ENCODE measurements around the gene TEX35.
A peak's percentile ranks its signal among the peaks of the same experiment; 100 is the strongest.
"Not testable (repeated sequence)": the region's sequence is repeated elsewhere in the genome, so short reads cannot be mapped to it uniquely, and the experiment has no call there.

The TEX35 gene

GRCh38 chr1:178500936-178501554 lies 11.9 kb upstream of the TEX35 start:
- no peak overlapping the region for H3K27ac Mint-ChIP-seq
- H3K4me1 Mint-ChIP-seq (ENCODE audit: low read depth): no peaks in the 10 kb centered on the region
- H3K36me3 Mint-ChIP-seq (ENCODE audit: low read depth): no peaks in the 10 kb centered on the region
- no peaks in the 10 kb centered on the region for H3K9me3 Mint-ChIP-seq
- no peak overlapping the region for H3K4me3 Mint-ChIP-seq
- peaks cover 4% of the 10 kb centered on the region for H3K27me3 Mint-ChIP-seq
- no peak for DNase-seq

- Mint-ChIP-seq H3K27ac (no peak overlapping the region), H3K9me3 (no peaks in the 10 kb centered on the region), H3K4me3 (no peak overlapping the region), H3K27me3 (peaks cover 4% of the 10 kb centered on the region), H3K4me1 (ENCODE audit: low read depth) (no peaks in the 10 kb centered on the region), H3K36me3 (ENCODE audit: low read depth) (no peaks in the 10 kb centered on the region)
- peak; percentile 62 for DNase-seq
Measured at GRCh38 chr1:178501705-178502329, 11.1 kb upstream of the TEX35 start.

- no peaks in the 10 kb centered on the region for H3K9me3 Mint-ChIP-seq
- no peak for DNase-seq
- H3K4me1 Mint-ChIP-seq (ENCODE audit: low read depth): no peaks in the 10 kb centered on the region
- no peaks in the 10 kb centered on the region for H3K36me3 Mint-ChIP-seq (ENCODE audit: low read depth)
- H3K27ac Mint-ChIP-seq: no peak overlapping the region
- peaks cover 4% of the 10 kb centered on the region for H3K27me3 Mint-ChIP-seq
- H3K4me3 Mint-ChIP-seq: no peak overlapping the region
Measured at GRCh38 chr1:178502330-178502714, 10.6 kb upstream of the TEX35 start.

GRCh38 chr1:178502856-178503255 lies 10.1 kb upstream of the TEX35 start:
- Mint-ChIP-seq H3K4me1 (ENCODE audit: low read depth) (no peaks in the 10 kb centered on the region), H3K36me3 (ENCODE audit: low read depth) (no peaks in the 10 kb centered on the region), H3K27me3 (peaks cover 4% of the 10 kb centered on the region), H3K9me3 (no peaks in the 10 kb centered on the region), H3K4me3 (no peak overlapping the region), H3K27ac (no peak overlapping the region)
- no peak for DNase-seq

GRCh38 chr1:178503316-178503715 lies 9.6 kb upstream of the TEX35 start:
- H3K27me3 Mint-ChIP-seq; DNase-seq; H3K4me3 Mint-ChIP-seq; H3K4me1 Mint-ChIP-seq (ENCODE audit: low read depth); H3K36me3 Mint-ChIP-seq (ENCODE audit: low read depth); H3K27ac Mint-ChIP-seq; H3K9me3 Mint-ChIP-seq: not testable (repeated sequence)

GRCh38 chr1:178503849-178504248 lies 9.1 kb upstream of the TEX35 start:
- Mint-ChIP-seq H3K9me3 (no peaks in the 10 kb centered on the region), H3K27ac (no peak overlapping the region), H3K27me3 (peaks cover 4% of the 10 kb centered on the region), H3K4me1 (ENCODE audit: low read depth) (no peaks in the 10 kb centered on the region), H3K36me3 (ENCODE audit: low read depth) (no peaks in the 10 kb centered on the region), H3K4me3 (no peak overlapping the region)
- DNase-seq: no peak

- no peaks in the 10 kb centered on the region for H3K36me3 Mint-ChIP-seq (ENCODE audit: low read depth)
- H3K9me3 Mint-ChIP-seq: no peaks in the 10 kb centered on the region
- no peak overlapping the region for H3K4me3 Mint-ChIP-seq
- H3K27me3 Mint-ChIP-seq: peaks cover 4% of the 10 kb centered on the region
- no peak for DNase-seq
- H3K4me1 Mint-ChIP-seq (ENCODE audit: low read depth): no peaks in the 10 kb centered on the region
- no peak overlapping the region for H3K27ac Mint-ChIP-seq
Measured at GRCh38 chr1:178504286-178504685, 8.6 kb upstream of the TEX35 start.

- Mint-ChIP-seq H3K4me3 (no peak overlapping the region), H3K27me3 (peaks cover 4% of the 10 kb centered on the region), H3K4me1 (ENCODE audit: low read depth) (no peaks in the 10 kb centered on the region), H3K27ac (no peak overlapping the region), H3K9me3 (no peaks in the 10 kb centered on the region), H3K36me3 (ENCODE audit: low read depth) (no peaks in the 10 kb centered on the region)
- no peak for DNase-seq
Measured at GRCh38 chr1:178506177-178506576, 6.7 kb upstream of the TEX35 start.

GRCh38 chr1:178506669-178507068 lies 6.2 kb upstream of the TEX35 start:
- no peaks in the 10 kb centered on the region for H3K36me3 Mint-ChIP-seq (ENCODE audit: low read depth)
- no peak overlapping the region for H3K4me3 Mint-ChIP-seq
- no peak overlapping the region for H3K27ac Mint-ChIP-seq
- no peak for DNase-seq
- peaks cover 4% of the 10 kb centered on the region for H3K27me3 Mint-ChIP-seq
- H3K4me1 Mint-ChIP-seq (ENCODE audit: low read depth): no peaks in the 10 kb centered on the region
- no peaks in the 10 kb centered on the region for H3K9me3 Mint-ChIP-seq

GRCh38 chr1:178509414-178510007 lies 3.4 kb upstream of the TEX35 start:
- no peaks in the 10 kb centered on the region for H3K36me3 Mint-ChIP-seq (ENCODE audit: low read depth)
- H3K9me3 Mint-ChIP-seq: no peaks in the 10 kb centered on the region
- H3K4me3 Mint-ChIP-seq: no peak overlapping the region
- no peaks in the 10 kb centered on the region for H3K27me3 Mint-ChIP-seq
- H3K27ac Mint-ChIP-seq: no peak overlapping the region
- no peaks in the 10 kb centered on the region for H3K4me1 Mint-ChIP-seq (ENCODE audit: low read depth)
- DNase-seq: no peak

GRCh38 chr1:178510155-178510554 lies 2.8 kb upstream of the TEX35 start:
- Mint-ChIP-seq H3K9me3 (no peaks in the 10 kb centered on the region), H3K4me3 (no peak overlapping the region), H3K27ac (no peak overlapping the region), H3K36me3 (ENCODE audit: low read depth) (no peaks in the 10 kb centered on the region), H3K4me1 (ENCODE audit: low read depth) (no peaks in the 10 kb centered on the region), H3K27me3 (no peaks in the 10 kb centered on the region)
- DNase-seq: no peak

- no peaks in the 10 kb centered on the region for H3K36me3 Mint-ChIP-seq (ENCODE audit: low read depth)
- no peak for DNase-seq
- no peaks in the 10 kb centered on the region for H3K4me1 Mint-ChIP-seq (ENCODE audit: low read depth)
- H3K27ac Mint-ChIP-seq: no peak overlapping the region
- no peaks in the 10 kb centered on the region for H3K9me3 Mint-ChIP-seq
- H3K27me3 Mint-ChIP-seq: no peaks in the 10 kb centered on the region
- no peak overlapping the region for H3K4me3 Mint-ChIP-seq
Measured at GRCh38 chr1:178513278-178513983, 522 bp downstream of the TEX35 start.

- DNase-seq: no peak
- Mint-ChIP-seq H3K4me1 (ENCODE audit: low read depth) (no peaks in the 10 kb centered on the region), H3K27me3 (no peaks in the 10 kb centered on the region), H3K36me3 (ENCODE audit: low read depth) (no peaks in the 10 kb centered on the region), H3K4me3 (no peak overlapping the region), H3K9me3 (no peaks in the 10 kb centered on the region), H3K27ac (no peak overlapping the region)
Measured at GRCh38 chr1:178516110-178516509, 3.2 kb downstream of the TEX35 start.

GRCh38 chr1:178518894-178519293 lies 6.0 kb downstream of the TEX35 start:
- no peaks in the 10 kb centered on the region for H3K9me3 Mint-ChIP-seq

GRCh38 chr1:178520803-178521202 lies 7.9 kb downstream of the TEX35 start:
- Mint-ChIP-seq H3K9me3 (no peaks in the 10 kb centered on the region), H3K27me3 (no peaks in the 10 kb centered on the region), H3K4me3 (no peak overlapping the region), H3K36me3 (ENCODE audit: low read depth) (no peaks in the 10 kb centered on the region), H3K27ac (no peak overlapping the region), H3K4me1 (ENCODE audit: low read depth) (no peaks in the 10 kb centered on the region)
- no peak for DNase-seq

More at GRCh38 chr1:178518894-178519293, 6.0 kb downstream of the TEX35 start:
- Mint-ChIP-seq H3K27ac (no peak overlapping the region), H3K27me3 (no peaks in the 10 kb centered on the region), H3K4me1 (ENCODE audit: low read depth) (no peaks in the 10 kb centered on the region), H3K4me3 (no peak overlapping the region), H3K36me3 (ENCODE audit: low read depth) (no peaks in the 10 kb centered on the region)
- no peak for DNase-seq

All from activated T-cell treated with anti-CD3 and anti-CD28 coated beads, Interleukin-2, amount 50 U/mL, for 24 hours (primary cell).